ENCODE data around the gene S100A1. TPM values are rescaled to one million over a fixed set of nuclear protein-coding genes. Genes with fewer than 3 reads are reported as not detected.
A peak's percentile ranks its signal among the peaks of the same experiment; 100 is the strongest.

Gene S100A1
- total and polyA plus RNA-seq, 2 of the 13 experiments (the other 11 are each of a cell fraction or from before 2014, with no cell fraction given), result 120 to 251 TPM

DNA sequence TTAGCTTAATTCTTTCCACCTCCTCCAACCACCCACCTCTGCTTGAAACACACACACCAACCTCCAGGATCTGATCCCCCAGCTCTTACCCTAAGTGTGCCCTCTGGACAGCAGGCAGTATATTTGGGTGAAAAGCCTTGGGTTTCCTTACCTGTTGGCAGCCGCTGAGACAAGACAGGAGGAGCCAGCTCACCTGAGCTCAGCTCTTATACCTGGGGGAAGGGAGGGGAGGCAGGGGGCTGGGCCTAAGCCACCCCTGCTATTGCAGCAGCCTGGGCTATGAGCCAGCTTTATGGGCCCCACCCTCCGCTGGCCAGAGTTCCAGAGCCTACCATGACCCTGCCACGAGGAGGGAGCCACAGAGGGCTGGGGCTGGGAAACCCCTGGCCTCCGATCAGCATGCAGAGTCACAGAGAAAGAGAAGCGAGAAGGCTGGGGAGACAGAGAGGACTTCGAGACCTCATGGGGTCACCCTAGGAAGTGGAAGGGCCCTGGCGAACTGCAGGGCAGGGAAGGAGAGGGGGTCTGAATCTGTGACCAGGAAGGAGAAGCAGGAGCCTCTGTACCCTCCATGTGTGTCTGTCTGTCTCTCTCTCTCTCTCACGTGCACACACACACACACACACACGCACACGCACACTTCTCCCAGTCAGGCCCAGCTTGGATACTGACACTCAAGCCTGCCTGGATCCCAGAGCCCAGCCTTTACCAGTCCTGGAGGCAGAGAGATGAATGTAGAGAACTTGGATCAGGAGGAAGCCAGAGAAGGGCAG, 11.9 kb upstream of the S100A1 start, which contains the start of gene S100A14 (continued):
- no peak for TF ChIP-seq RBM22 (optimal IDR thresholded peaks at IDR 0.05; ENCODE audit: low read length)
- TF ChIP-seq BORCS8-MEF2B (CRISPR knock-in tag; IDR thresholded peaks at IDR 0.05), result peak; percentile 34; the same call in 1 of the 2 replicates
- TF ChIP-seq, protein P1, sequence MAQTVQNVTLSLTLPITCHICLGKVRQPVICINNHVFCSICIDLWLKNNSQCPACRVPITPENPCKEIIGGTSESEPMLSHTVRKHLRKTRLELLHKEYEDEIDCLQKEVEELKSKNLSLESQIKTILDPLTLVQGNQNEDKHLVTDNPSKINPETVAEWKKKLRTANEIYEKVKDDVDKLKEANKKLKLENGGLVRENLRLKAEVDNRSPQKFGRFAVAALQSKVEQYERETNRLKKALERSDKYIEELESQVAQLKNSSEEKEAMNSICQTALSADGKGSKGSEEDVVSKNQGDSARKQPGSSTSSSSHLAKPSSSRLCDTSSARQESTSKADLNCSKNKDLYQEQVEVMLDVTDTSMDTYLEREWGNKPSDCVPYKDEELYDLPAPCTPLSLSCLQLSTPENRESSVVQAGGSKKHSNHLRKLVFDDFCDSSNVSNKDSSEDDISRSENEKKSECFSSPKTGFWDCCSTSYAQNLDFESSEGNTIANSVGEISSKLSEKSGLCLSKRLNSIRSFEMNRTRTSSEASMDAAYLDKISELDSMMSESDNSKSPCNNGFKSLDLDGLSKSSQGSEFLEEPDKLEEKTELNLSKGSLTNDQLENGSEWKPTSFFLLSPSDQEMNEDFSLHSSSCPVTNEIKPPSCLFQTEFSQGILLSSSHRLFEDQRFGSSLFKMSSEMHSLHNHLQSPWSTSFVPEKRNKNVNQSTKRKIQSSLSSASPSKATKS (CRISPR knock-in tag; IDR thresholded peaks at IDR 0.05), result no peak
- TF ChIP-seq ZHX1 (CRISPR knock-in tag; IDR thresholded peaks at IDR 0.05; ENCODE audit: low read depth), result no peak
- peak; percentile 22; the same call in 1 of the 2 replicates for TF ChIP-seq RARA (CRISPR knock-in tag; IDR thresholded peaks at IDR 0.05)
- TF ChIP-seq ZNF891 (CRISPR knock-in tag; IDR thresholded peaks at IDR 0.05), result 0 out of 2 replicates have a peak, but pooled peaks have one; percentile 23
- TF ChIP-seq, protein P2, sequence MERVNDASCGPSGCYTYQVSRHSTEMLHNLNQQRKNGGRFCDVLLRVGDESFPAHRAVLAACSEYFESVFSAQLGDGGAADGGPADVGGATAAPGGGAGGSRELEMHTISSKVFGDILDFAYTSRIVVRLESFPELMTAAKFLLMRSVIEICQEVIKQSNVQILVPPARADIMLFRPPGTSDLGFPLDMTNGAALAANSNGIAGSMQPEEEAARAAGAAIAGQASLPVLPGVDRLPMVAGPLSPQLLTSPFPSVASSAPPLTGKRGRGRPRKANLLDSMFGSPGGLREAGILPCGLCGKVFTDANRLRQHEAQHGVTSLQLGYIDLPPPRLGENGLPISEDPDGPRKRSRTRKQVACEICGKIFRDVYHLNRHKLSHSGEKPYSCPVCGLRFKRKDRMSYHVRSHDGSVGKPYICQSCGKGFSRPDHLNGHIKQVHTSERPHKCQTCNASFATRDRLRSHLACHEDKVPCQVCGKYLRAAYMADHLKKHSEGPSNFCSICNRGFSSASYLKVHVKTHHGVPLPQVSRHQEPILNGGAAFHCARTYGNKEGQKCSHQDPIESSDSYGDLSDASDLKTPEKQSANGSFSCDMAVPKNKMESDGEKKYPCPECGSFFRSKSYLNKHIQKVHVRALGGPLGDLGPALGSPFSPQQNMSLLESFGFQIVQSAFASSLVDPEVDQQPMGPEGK (CRISPR knock-in tag; IDR thresholded peaks at IDR 0.05), result peak; percentile 52; the same call in 1 of the 2 replicates
- TF ChIP-seq NRL (CRISPR knock-in tag; IDR thresholded peaks at IDR 0.05; ENCODE audit: borderline replicate concordance), result 0 out of 2 replicates have a peak, but pooled peaks have one; percentile 49
- TF ChIP-seq ZNF703 (CRISPR knock-in tag; IDR thresholded peaks at IDR 0.05; ENCODE audit: borderline replicate concordance), result no peak
- TF ChIP-seq, protein P3, sequence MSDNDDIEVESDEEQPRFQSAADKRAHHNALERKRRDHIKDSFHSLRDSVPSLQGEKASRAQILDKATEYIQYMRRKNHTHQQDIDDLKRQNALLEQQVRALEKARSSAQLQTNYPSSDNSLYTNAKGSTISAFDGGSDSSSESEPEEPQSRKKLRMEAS (IDR thresholded peaks at IDR 0.05), result peak; percentile 81
- TF ChIP-seq ZMYM4 (CRISPR knock-in tag; IDR thresholded peaks at IDR 0.05), result 0 out of 2 replicates have a peak, but pooled peaks have one; percentile 36
- TF ChIP-seq MTF1 (CRISPR knock-in tag; IDR thresholded peaks at IDR 0.05), result no peak
- TF ChIP-seq GPN1 (CRISPR knock-in tag; IDR thresholded peaks at IDR 0.05; ENCODE audit: borderline replicate concordance), result no peak
- TF ChIP-seq, protein P4, sequence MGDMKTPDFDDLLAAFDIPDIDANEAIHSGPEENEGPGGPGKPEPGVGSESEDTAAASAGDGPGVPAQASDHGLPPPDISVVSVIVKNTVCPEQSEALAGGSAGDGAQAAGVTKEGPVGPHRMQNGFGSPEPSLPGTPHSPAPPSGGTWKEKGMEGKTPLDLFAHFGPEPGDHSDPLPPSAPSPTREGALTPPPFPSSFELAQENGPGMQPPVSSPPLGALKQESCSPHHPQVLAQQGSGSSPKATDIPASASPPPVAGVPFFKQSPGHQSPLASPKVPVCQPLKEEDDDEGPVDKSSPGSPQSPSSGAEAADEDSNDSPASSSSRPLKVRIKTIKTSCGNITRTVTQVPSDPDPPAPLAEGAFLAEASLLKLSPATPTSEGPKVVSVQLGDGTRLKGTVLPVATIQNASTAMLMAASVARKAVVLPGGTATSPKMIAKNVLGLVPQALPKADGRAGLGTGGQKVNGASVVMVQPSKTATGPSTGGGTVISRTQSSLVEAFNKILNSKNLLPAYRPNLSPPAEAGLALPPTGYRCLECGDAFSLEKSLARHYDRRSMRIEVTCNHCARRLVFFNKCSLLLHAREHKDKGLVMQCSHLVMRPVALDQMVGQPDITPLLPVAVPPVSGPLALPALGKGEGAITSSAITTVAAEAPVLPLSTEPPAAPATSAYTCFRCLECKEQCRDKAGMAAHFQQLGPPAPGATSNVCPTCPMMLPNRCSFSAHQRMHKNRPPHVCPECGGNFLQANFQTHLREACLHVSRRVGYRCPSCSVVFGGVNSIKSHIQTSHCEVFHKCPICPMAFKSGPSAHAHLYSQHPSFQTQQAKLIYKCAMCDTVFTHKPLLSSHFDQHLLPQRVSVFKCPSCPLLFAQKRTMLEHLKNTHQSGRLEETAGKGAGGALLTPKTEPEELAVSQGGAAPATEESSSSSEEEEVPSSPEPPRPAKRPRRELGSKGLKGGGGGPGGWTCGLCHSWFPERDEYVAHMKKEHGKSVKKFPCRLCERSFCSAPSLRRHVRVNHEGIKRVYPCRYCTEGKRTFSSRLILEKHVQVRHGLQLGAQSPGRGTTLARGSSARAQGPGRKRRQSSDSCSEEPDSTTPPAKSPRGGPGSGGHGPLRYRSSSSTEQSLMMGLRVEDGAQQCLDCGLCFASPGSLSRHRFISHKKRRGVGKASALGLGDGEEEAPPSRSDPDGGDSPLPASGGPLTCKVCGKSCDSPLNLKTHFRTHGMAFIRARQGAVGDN (CRISPR knock-in tag; IDR thresholded peaks at IDR 0.05), result peak; percentile 94
- 0 out of 2 replicates have a peak, but pooled peaks have one; percentile 26 for TF ChIP-seq ZSCAN29 (CRISPR knock-in tag; conservative IDR thresholded peaks at IDR 0.05)
- peak; percentile 67; the same call in 1 of the 2 replicates for TF ChIP-seq MYC (CRISPR knock-in tag; IDR thresholded peaks at IDR 0.05; ENCODE audit: borderline replicate concordance)
